HCT116 (cell line): ENCODE results near the gene P2RX5. TPM values are rescaled to one million over a fixed set of nuclear protein-coding genes. Genes with fewer than 3 reads are reported as not detected.

Experiments
- ATAC-seq: fragments of 200-7000 bp; cut with Tn5 transposase; 2 replicates; pipeline ENCODE4 v1.9.1; 2020; ENCODE audit warnings: mild to moderate bottlenecking, moderate library complexity
- BruUV-seq: library from RNA; stranded (reverse); fragments of 400-500 nt; replicated peaks from 2 replicates; lab custom pipeline; 2021; lab: Mats Ljungman, UMichigan
- CTCF ChIA-PET: fragments of 300-600 bp; sonication (Branson Sonifier 250); formaldehyde crosslinking; loops from one replicate; lab custom pipeline; 2021; ENCODE audit warnings: antibody characterized with exemption; lab: Charles Lee
- POLR2A ChIA-PET: fragments of 300-600, 350-600 bp; sonication (Branson Sonifier 250); formaldehyde crosslinking; loops from one replicate; lab custom pipeline; 2021; ENCODE audit warnings: antibody characterized with exemption; lab: Charles Lee
- RAD21 ChIA-PET, 2 experiments: fragments of 300-600 bp; sonication (Branson Sonifier 250); formaldehyde crosslinking; loops; one replicate each; lab custom pipeline; 2023; ENCODE audit warnings: low total read pairs in 2 of 2; ENCODE audit not compliant: uncharacterized antibody in 2 of 2, unreplicated experiment in 2 of 2, low non-redundant PET in 1 of 2; lab: Charles Lee
- DNase-seq: peaks from one replicate; pipeline ENCODE4 v3.0.0-alpha.2; 2010; ENCODE audit warnings: low read depth, low spot score
- H2AFZ ChIP-seq: fragments of 200-600 bp; shearing (Covaris generic), sonication (generic); 2 replicates; pipeline ENCODE4 v1.6.1; 2017; ENCODE audit warnings: low read depth, mixed run types, mixed read lengths, antibody characterized with exemption, low read length; ENCODE audit not compliant: poor library complexity, severe bottlenecking
- H3K27ac ChIP-seq: 2 replicates; pipeline ENCODE4 v1.5.1; 2012; ENCODE audit warnings: low read depth, low read length
- H3K27me3 ChIP-seq: fragments of 200-600 bp; sonication (generic); 2 replicates; pipeline ENCODE4 v1.6.1; 2016; ENCODE audit warnings: mixed run types, low read length, mixed read lengths; ENCODE audit not compliant: insufficient read depth
- H3K36me3 ChIP-seq, 2 experiments: fragments of 200-500 bp in 1 of 2; fragments of 200-600 bp in 1 of 2; sonication (Bioruptor generic) in 1 of 2; sonication (generic) in 1 of 2; 2 replicates each; pipeline versions ENCODE4 v1.5.1 to v1.6.1; 2014 to 2016; ENCODE audit warnings: low read length in 2 of 2, inconsistent platforms in 1 of 2, mixed read lengths in 1 of 2, mixed run types in 1 of 2; ENCODE audit not compliant: insufficient read depth in 2 of 2, control insufficient read depth in 1 of 2
- H3K4me1 ChIP-seq, 2 experiments: fragments of 200-600 bp in 1 of 2; sonication (generic) in 1 of 2; 2 replicates each; pipeline versions ENCODE4 v1.5.1 to v1.6.1; 2012 to 2017; ENCODE audit warnings: low read length in 2 of 2, inconsistent platforms in 1 of 2, mild to moderate bottlenecking in 1 of 2, mixed read lengths in 1 of 2, mixed run types in 1 of 2, moderate library complexity in 1 of 2; ENCODE audit not compliant: insufficient read depth in 2 of 2, control insufficient read depth in 1 of 2
- H3K4me2 ChIP-seq: fragments of 200-600 bp; sonication (generic); 2 replicates; pipeline ENCODE4 v1.6.1; 2017; ENCODE audit warnings: mixed run types, low read length, mixed read lengths
- H3K4me3 ChIP-seq, 2 experiments: fragments of 200-600 bp in 1 of 2; sonication (generic) in 1 of 2; replicated peaks in 1 of 2; 2 replicates each; pipeline ENCODE4 v1.5.1; 2011 to 2016; ENCODE audit warnings: low read length in 2 of 2, control low read depth in 1 of 2, low read depth in 1 of 2, mild to moderate bottlenecking in 1 of 2, mixed read lengths in 1 of 2, mixed run types in 1 of 2
- H3K79me2 ChIP-seq: fragments of 200-600 bp; sonication (generic); 2 replicates; pipeline ENCODE4 v1.6.1; 2017; ENCODE audit warnings: mild to moderate bottlenecking, mixed run types, low read length, moderate library complexity, mixed read lengths; ENCODE audit not compliant: insufficient read depth
- H3K9ac ChIP-seq: fragments of 200-600 bp; sonication (generic); 2 replicates; pipeline ENCODE4 v1.6.1; 2016; ENCODE audit warnings: low read length, mixed read lengths
- H3K9me2 ChIP-seq: fragments of 200-600 bp; sonication (generic), shearing (Covaris generic); 2 replicates; pipeline ENCODE4 v1.6.1; 2017; ENCODE audit warnings: mixed run types, mild to moderate bottlenecking, moderate library complexity; ENCODE audit not compliant: insufficient read depth
- H3K9me3 ChIP-seq, 2 experiments: fragments of 200-500 bp in 1 of 2; fragments of 200-600 bp in 1 of 2; sonication (Bioruptor generic) in 1 of 2; sonication (generic) in 1 of 2; 2 replicates each; pipeline ENCODE4 v1.6.1; 2014 to 2017; ENCODE audit warnings: low read length in 2 of 2, mixed read lengths in 2 of 2, inconsistent platforms in 1 of 2, low read depth in 1 of 2, mild to moderate bottlenecking in 1 of 2, mixed run types in 1 of 2, moderate library complexity in 1 of 2; ENCODE audit not compliant: control insufficient read depth in 1 of 2, insufficient read depth in 1 of 2
- H4K20me1 ChIP-seq: fragments of 200-600 bp; sonication (generic), shearing (Covaris generic); 2 replicates; pipeline ENCODE4 v1.6.1; 2017; ENCODE audit warnings: mixed run types, mild to moderate bottlenecking, moderate library complexity; ENCODE audit not compliant: insufficient read depth
- CBX3 ChIP-seq: IDR thresholded peaks from 2 replicates; pipeline ENCODE4 v1.6.1; 2012; ENCODE audit warnings: low read depth
- CEBPB ChIP-seq: IDR thresholded peaks from 2 replicates; pipeline ENCODE4 v1.6.1; 2012; ENCODE audit warnings: low read depth
- EGR1 ChIP-seq: IDR thresholded peaks from 2 replicates; pipeline ENCODE4 v1.6.1; 2012; ENCODE audit warnings: low read depth
- ELF1 ChIP-seq: IDR thresholded peaks from 2 replicates; pipeline ENCODE4 v1.6.1; 2012; ENCODE audit warnings: low read depth, borderline replicate concordance
- EZH2 ChIP-seq: fragments of 200-600 bp; sonication (generic); IDR thresholded peaks from 2 replicates; pipeline ENCODE4 v1.6.1; 2017; ENCODE audit warnings: antibody characterized with exemption, mixed run types
- JUND ChIP-seq: IDR thresholded peaks from 2 replicates; pipeline ENCODE4 v1.6.1; 2012
- POLR2AphosphoS5 ChIP-seq: IDR thresholded peaks from 2 replicates; pipeline ENCODE4 v1.6.1; 2011; ENCODE audit warnings: mild to moderate bottlenecking, low read depth, low read length, moderate library complexity
- REST ChIP-seq: IDR thresholded peaks from 2 replicates; pipeline ENCODE4 v1.6.1; 2012; ENCODE audit warnings: low read depth
- SIN3A ChIP-seq: IDR thresholded peaks from 2 replicates; pipeline ENCODE4 v1.6.1; 2012; ENCODE audit warnings: low read depth
- SRF ChIP-seq: IDR thresholded peaks from 2 replicates; pipeline ENCODE4 v1.6.1; 2012; ENCODE audit warnings: low read depth
- TCF7L2 ChIP-seq: IDR thresholded peaks from 2 replicates; pipeline ENCODE4 v1.7.0; 2011; ENCODE audit warnings: borderline replicate concordance, inconsistent platforms; ENCODE audit not compliant: insufficient read depth, insufficient read length; ENCODE audit errors: extremely low read depth
- ZFX ChIP-seq: fragments of 450-650 bp; IDR thresholded peaks from 2 replicates; pipeline ENCODE4 v1.6.1; 2017
- intact Hi-C: fragments of 100-400 bp; cut with micrococcal nuclease; formaldehyde crosslinking; loops from 2 replicates; pipeline ENCODE4 v1.10.0; 2022
- total RNA-seq: library from RNA; stranded (reverse); gene quantifications from one replicate; pipeline ENCODE4 v1.2.1, GENCODE V29; 2021; ENCODE audit not compliant: unreplicated experiment
- TF ChIP-seq, protein P1 (sequence below): IDR thresholded peaks from 2 replicates; pipeline ENCODE4 v1.6.1; 2011; ENCODE audit warnings: mild to moderate bottlenecking, low read length, moderate library complexity; ENCODE audit not compliant: insufficient replicate concordance; ENCODE audit errors: extremely low read depth
- TF ChIP-seq, protein P2 (sequence below): IDR thresholded peaks from 2 replicates; pipeline ENCODE4 v1.6.1; 2012
- TF ChIP-seq, protein P3 (sequence below): IDR thresholded peaks from 2 replicates; pipeline ENCODE4 v1.6.1; 2012

The P2RX5 gene
- total RNA-seq, 1 experiment from 2014 or later, result 9.0 TPM

GRCh38 chr17:3693141-3693540 lies 2.8 kb downstream of the P2RX5 start:
- no peak overlapping the region for H3K9ac ChIP-seq
- no peak overlapping the region for H2AFZ ChIP-seq
- peaks cover 0 to 11% of the 10 kb centered on the region in 2 experiments; a peak in 2 of 4 replicates for H3K4me1 ChIP-seq
- no peaks in the 10 kb centered on the region for H3K27me3 ChIP-seq
- H3K36me3 ChIP-seq, result no peaks in the 10 kb centered on the region
- H3K9me2 ChIP-seq, result no peaks in the 10 kb centered on the region
- CTCF ChIA-PET, result no interaction called here
- DNase-seq (no peak), ATAC-seq (no peak)
- POLR2A ChIA-PET, result no interaction called here
- RAD21 ChIA-PET, result no interaction called here
- H3K4me3 ChIP-seq, result no peak overlapping the region
- H3K27ac ChIP-seq, result no peak overlapping the region
- H3K79me2 ChIP-seq, result no peaks in the 10 kb centered on the region
- intact Hi-C loops, result no loop called here
- BruUV-seq, result no TSS peak
- H3K4me2 ChIP-seq, result no peak overlapping the region
- no peaks in the 10 kb centered on the region for H4K20me1 ChIP-seq
- peaks cover 4 to 5% of the 10 kb centered on the region in 2 experiments; a peak in 2 of 4 replicates for H3K9me3 ChIP-seq
- no peak for TF ChIP-seq TCF7L2
- TF ChIP-seq, protein P1, sequence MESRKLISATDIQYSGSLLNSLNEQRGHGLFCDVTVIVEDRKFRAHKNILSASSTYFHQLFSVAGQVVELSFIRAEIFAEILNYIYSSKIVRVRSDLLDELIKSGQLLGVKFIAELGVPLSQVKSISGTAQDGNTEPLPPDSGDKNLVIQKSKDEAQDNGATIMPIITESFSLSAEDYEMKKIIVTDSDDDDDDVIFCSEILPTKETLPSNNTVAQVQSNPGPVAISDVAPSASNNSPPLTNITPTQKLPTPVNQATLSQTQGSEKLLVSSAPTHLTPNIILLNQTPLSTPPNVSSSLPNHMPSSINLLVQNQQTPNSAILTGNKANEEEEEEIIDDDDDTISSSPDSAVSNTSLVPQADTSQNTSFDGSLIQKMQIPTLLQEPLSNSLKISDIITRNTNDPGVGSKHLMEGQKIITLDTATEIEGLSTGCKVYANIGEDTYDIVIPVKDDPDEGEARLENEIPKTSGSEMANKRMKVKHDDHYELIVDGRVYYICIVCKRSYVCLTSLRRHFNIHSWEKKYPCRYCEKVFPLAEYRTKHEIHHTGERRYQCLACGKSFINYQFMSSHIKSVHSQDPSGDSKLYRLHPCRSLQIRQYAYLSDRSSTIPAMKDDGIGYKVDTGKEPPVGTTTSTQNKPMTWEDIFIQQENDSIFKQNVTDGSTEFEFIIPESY, result no peak
- no peak for TF ChIP-seq CEBPB
- no peak for TF ChIP-seq ELF1
- TF ChIP-seq EZH2, result no peak
- TF ChIP-seq CBX3, result no peak
- TF ChIP-seq, protein P2, sequence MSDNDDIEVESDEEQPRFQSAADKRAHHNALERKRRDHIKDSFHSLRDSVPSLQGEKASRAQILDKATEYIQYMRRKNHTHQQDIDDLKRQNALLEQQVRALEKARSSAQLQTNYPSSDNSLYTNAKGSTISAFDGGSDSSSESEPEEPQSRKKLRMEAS, result no peak
- TF ChIP-seq EGR1, result no peak
- TF ChIP-seq, protein P3, sequence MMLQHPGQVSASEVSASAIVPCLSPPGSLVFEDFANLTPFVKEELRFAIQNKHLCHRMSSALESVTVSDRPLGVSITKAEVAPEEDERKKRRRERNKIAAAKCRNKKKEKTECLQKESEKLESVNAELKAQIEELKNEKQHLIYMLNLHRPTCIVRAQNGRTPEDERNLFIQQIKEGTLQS, result no peak
- no peak for TF ChIP-seq ZFX
- TF ChIP-seq POLR2AphosphoS5, result no peak
- no peak for TF ChIP-seq REST
- no peak for TF ChIP-seq JUND
- no peak for TF ChIP-seq SIN3A
- TF ChIP-seq SRF, result no peak
